ENCODE data around the gene TRIM36.

GRCh38 chr5:115109356-115109755 is 60.4 kb downstream of the TRIM36 start:
- TF ChIP-seq CTCF (IDR thresholded peaks at IDR 0.05) (no peak), POLR2A (IDR thresholded peaks at IDR 0.05) (no peak), EP300 (IDR thresholded peaks at IDR 0.05) (no peak)

All from sigmoid colon (tissue), 4 donors.